Sciatic nerve (tissue), 2 donors: ENCODE measurements around the gene RABEP2. TPM values are rescaled to one million over a fixed set of nuclear protein-coding genes. Genes with fewer than 3 reads are reported as not detected.
"Not testable (repeated sequence)": the region's sequence is repeated elsewhere in the genome, so short reads cannot be mapped to it uniquely, and the experiment has no call there.

Source experiments
- ATAC-seq: fragments of 200-7000 bp; cut with Tn5 transposase; one replicate; pipeline ENCODE4 v1.9.1; 2020; ENCODE audit warnings: mild to moderate bottlenecking, moderate library complexity
- DNase-seq: peaks from one replicate; pipeline ENCODE4 v3.0.0-alpha.2; 2020; ENCODE audit warnings: low spot score
- intact Hi-C: fragments of 100-400 bp; cut with DNase I; formaldehyde crosslinking; loops from one replicate; pipeline ENCODE4 v1.14.2; 2022
- total RNA-seq: library from RNA; stranded (reverse); fragmentation: NEBNext Ultra II Directional; extraction: Animal tissue kit (Norgen Biotek cat#: 25700); gene quantifications from one replicate; pipeline ENCODE4 v1.2.1, GENCODE V29; 2021
- donor health status: DM: no; HTN: no; CAD: no.
- donor health status: DM: no; HTN: no; CAD: no.

RABEP2 gene
- total RNA-seq, 1 donor from 2014 or later, result 16.4 TPM

DNA sequence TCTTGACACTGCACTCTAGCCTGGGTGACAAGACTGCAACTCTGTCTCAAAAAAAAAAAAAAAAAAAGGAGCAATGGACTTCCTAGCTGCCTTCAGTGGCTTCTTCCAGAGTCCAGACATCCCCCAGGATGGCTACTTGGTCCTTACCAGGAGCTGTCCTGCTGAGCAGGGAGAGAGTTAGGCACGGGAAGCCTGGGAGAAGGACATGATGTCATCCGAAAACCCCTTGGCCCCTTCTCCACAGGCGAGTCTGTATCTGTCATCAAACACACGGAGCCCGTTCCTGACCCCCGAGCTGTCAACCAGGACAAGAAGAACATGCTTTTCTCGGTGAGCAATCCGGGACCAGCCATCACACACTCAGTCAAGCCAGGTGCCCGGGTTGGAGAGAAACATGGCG is 38.1 kb downstream of the RABEP2 start:
- intact Hi-C loops, result no loop called here
- DNase-seq (no peak), ATAC-seq (no peak)

- intact Hi-C loops, result no loop called here
- no peak for DNase-seq
- ATAC-seq, result no peak
Measured at GRCh38 chr16:28884045-28884444, 41.0 kb downstream of the RABEP2 start.

- intact Hi-C loops, result no loop called here
- ATAC-seq, result no peak
- DNase-seq, result no peak
Measured at GRCh38 chr16:28883221-28883996, 41.6 kb downstream of the RABEP2 start.

GRCh38 chr16:28882551-28883160 is 42.4 kb downstream of the RABEP2 start:
- ATAC-seq, result no peak
- DNase-seq, result no peak
- intact Hi-C loops, result no loop called here

- ATAC-seq, DNase-seq, intact Hi-C loops: not testable (repeated sequence)
Measured at GRCh38 chr16:28881565-28881964, 43.5 kb downstream of the RABEP2 start.

DNA sequence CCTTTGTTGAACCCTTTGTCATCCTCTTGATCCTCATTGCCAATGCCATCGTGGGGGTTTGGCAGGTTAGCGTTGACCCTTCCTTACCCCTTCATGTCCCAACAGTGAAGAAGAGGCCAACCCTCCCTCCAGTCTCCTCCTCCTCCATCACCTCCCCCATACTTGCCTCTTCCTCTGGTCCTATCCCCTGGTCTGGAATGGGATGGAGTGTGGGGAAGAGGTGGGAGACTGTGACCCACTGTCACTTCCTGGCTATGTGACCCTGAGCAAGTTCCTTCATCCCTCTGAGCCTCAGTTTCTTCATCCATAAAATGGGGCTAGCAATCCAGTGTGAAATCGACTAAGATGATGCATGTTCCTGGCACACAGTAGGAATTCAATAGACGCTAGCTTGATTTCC is 44.1 kb downstream of the RABEP2 start:
- ATAC-seq (no peak), DNase-seq (no peak)
- intact Hi-C loops, result no loop called here

DNA sequence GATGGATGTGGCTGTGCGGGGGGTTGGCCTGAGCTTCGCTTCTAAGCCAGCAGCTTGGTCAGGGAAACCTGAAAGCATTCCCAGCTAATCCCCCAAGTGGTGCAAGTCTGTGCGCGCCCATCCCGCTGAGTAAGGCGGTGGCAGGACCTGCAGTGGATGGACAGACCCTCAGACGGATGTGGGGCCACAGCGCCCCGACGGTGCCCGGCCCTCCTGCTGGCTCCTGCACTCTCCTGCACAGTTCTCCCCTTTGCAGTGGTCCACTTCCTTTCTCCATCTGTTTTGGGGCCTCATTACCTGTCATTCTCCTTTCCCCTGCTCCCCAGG is 44.5 kb downstream of the RABEP2 start:
- intact Hi-C loops, result no loop called here
- ATAC-seq (no peak), DNase-seq (no peak)

- intact Hi-C loops, result no loop called here
- DNase-seq (peak; percentile 94), ATAC-seq (peak; percentile 95)
Measured at GRCh38 chr16:28879841-28880588, 45.0 kb downstream of the RABEP2 start.

GRCh38 chr16:28879261-28879840 is 45.7 kb downstream of the RABEP2 start:
- intact Hi-C loops, result no loop called here
- DNase-seq, result no peak
- peak; percentile 13 for ATAC-seq

GRCh38 chr16:28878083-28878926 is 46.7 kb downstream of the RABEP2 start, which contains the start of gene ATP2A1:
ATP2A1 (plus strand) TSS chr16:28878488; CDS start chr16:28878672, 184 bp downstream.
- DNase-seq (no peak), ATAC-seq (no peak)
- intact Hi-C loops, result no loop called here

DNA sequence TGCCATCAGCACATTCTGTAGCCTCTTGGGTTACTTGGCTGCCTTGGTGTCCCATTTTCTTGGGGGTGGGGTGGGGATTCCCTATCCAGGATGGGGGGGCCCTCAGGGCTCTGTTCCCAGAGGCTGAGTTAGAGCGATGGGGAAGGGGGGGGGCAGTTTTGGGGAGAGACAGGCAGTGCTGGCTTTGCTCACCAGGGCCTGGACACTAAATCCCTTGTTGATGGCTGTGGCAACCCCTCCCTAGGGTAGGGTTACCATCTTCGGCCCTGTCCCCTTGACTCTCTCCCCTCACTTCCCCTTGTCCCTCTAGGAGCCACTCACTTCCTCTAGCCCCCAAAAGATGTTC is 47.4 kb downstream of the RABEP2 start:
- intact Hi-C loops, result no loop called here
- DNase-seq (no peak), ATAC-seq (no peak)

DNA sequence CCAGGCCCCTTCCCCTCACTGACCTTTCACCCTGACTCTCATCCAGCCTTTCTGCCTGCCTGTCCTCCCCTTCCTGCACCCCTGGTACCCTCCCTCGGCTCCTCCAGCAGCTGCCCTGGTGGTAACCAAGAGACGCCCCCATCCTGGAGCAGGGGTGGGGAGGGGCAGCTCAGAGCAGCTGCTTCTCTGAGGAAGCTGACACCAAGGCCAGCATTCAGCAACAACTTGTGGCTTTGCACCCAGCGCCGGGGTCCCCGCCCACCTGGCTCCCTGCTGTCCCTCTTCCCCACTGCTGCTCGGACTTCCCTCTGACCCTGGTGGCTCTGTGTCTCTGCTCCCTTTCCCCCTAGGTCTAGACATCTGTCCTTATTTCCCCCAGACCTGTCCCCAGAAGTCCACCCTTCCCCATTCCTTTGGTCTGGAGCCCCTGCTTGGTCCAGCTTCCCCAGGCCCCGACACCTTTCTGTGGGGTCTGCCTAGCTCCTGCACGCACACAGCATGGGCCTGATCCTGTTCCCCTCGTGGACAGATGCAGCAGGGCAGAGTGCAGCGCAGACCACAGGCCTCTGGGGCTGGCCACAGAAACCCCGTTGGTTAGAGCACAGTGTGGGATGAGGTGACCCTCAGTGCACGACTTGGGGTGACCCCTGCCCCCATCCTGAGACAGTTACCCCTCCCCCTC is 47.9 kb downstream of the RABEP2 start:
- no peak for DNase-seq
- intact Hi-C loops, result no loop called here

DNA sequence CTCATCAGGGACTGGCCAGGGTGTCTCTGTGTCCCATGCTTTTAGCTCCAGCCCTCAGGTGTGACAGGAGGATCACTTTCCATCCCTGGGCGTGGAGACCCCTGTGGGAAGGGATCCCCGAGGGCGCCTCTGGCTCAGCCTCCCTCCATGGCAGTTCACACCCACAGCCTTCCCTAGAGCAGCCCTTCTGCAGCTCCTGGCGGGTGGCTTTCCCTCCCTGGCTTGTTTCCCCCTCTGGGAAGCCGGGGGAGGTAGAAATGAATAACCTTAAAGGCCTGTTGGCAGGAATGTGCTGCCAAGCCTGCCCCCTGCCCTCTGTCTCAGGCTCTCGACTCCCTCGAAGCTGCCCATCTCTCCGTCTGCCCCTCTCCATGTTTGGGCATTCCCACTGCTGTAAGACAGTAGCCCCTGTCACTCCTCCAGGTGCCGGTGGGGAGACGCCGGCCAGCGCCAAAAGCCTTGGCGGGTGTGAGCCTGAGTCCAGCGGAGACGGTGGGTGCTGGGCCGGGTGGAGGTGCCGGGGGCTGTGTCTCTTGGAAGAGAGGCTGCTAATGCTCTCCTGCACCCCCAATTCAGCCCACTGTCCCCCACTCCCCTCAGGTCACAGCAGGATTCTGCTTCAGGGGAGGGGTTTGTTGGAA is 48.9 kb downstream of the RABEP2 start:
- intact Hi-C loops, result no loop called here
- no peak for ATAC-seq
- no peak for DNase-seq

More for the DNA sequence above, 47.9 kb downstream of the RABEP2 start:
- ATAC-seq, result no peak

- intact Hi-C loops, result no loop called here
- no peak for ATAC-seq
Measured at GRCh38 chr16:28875134-28876018, 49.7 kb downstream of the RABEP2 start.

DNA sequence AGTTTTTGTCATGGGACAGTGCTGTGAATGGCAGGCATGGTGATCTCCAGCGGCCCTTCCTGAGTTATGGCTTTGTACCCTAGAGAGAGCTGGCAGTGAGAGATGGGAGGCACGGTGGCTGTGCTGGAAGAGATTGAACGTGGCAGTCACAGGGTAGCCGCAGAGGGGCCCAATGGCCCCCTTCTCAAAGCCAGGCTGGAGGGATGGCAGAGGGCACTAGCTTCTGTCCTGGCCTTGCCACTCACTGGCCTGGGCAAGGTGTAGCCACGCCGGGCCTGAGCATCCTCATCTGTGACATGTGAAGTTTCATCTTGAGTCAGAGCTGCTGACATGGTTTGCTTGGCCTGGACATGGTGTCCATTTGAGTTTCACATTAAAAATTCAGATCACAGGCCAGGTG is 50.6 kb downstream of the RABEP2 start:
- ATAC-seq (no peak), DNase-seq (no peak)
- intact Hi-C loops, result no loop called here

More at GRCh38 chr16:28875134-28876018, 49.7 kb downstream of the RABEP2 start:
- DNase-seq, result no peak

DNA sequence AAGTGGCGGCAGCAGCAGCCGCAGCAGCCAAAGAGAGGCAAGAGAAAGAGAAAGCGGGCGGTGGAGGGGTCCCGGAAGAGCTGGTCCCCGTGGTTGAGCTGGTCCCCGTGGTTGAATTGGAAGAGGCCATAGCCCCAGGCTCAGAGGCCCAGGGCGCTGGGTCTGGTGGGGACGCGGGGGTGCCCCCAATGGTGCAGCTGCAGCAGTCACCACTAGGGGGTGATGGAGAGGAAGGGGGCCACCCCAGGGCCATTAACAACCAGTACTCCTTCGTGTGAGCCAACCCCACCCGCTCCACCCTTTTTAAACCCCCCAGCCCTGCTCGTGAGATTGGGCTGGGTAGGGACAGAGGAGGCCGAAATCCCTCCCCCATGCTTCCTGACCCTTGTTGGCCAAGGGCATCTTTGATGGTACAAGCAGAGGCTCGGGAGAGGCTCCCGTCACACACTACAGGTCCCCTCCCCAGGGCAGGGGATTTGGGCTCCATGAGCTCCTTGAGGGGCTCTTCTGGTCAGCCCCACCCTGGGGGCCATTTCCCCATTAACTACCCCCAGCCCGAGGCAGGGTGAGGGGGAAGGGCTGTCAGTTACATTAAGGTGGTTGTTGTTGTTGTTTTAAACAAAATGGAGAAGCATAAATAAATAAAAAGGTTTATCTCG is 51.4 kb downstream of the RABEP2 start:
- no peak for DNase-seq
- intact Hi-C loops, result no loop called here

More for the DNA sequence above, 51.4 kb downstream of the RABEP2 start:
- no peak for ATAC-seq
